Omental fat pad (tissue), 3 donors: ENCODE results near the gene LASP1NB.
A peak's percentile ranks its signal among the peaks of the same experiment; 100 is the strongest.
"Not testable (repeated sequence)": the region's sequence is repeated elsewhere in the genome, so short reads cannot be mapped to it uniquely, and the experiment has no call there.

Source experiments
- ATAC-seq: fragments of 150-250 bp; one replicate; pipeline ENCODE4 v1.9.1; 2016; ENCODE audit warnings: mild to moderate bottlenecking, moderate library complexity; ENCODE audit not compliant: low FRiP score
- DNase-seq: peaks from one replicate; pipeline ENCODE4 v3.0.0-alpha.2; 2019; ENCODE audit warnings: low spot score
- CTCF ChIP-seq, 3 donors: fragments of 450-650 bp; IDR thresholded peaks; one replicate each; pipeline ENCODE4 v1.5.1; 2016 to 2017; ENCODE audit warnings: antibody characterized with exemption in 3 of 3, mild to moderate bottlenecking in 3 of 3, moderate library complexity in 2 of 3

The LASP1NB gene

GRCh38 chr17:38911081-38911730, 14.2 kb upstream of the LASP1NB start:
- DNase-seq, result peak; percentile 14
- TF ChIP-seq CTCF (IDR thresholded peaks at IDR 0.05), result no peak
- ATAC-seq, result no peak

GRCh38 chr17:38911731-38912081, 13.7 kb upstream of the LASP1NB start:
- not testable (repeated sequence) for DNase-seq, ATAC-seq

GRCh38 chr17:38912221-38912813, 13.1 kb upstream of the LASP1NB start:
- peak; percentile 35 for ATAC-seq
- no peak for DNase-seq
- no peak for TF ChIP-seq CTCF (IDR thresholded peaks at IDR 0.05)

GRCh38 chr17:38914741-38915638, 10.4 kb upstream of the LASP1NB start:
- no peak for TF ChIP-seq CTCF (IDR thresholded peaks at IDR 0.05)
- no peak for DNase-seq
- ATAC-seq, result no peak

- DNase-seq (no peak), ATAC-seq (no peak)
Observed at GRCh38 chr17:38915639-38915995, 9.8 kb upstream of the LASP1NB start.

GRCh38 chr17:38916771-38917170, 8.6 kb upstream of the LASP1NB start:
- TF ChIP-seq CTCF (IDR thresholded peaks at IDR 0.05), result no peak
- no peak for ATAC-seq
- DNase-seq, result no peak

More at GRCh38 chr17:38915639-38915995, 9.8 kb upstream of the LASP1NB start:
- TF ChIP-seq CTCF (IDR thresholded peaks at IDR 0.05), result no peak

GRCh38 chr17:38917259-38917658, 8.2 kb upstream of the LASP1NB start:
- DNase-seq (no peak), ATAC-seq (no peak)
- no peak for TF ChIP-seq CTCF (IDR thresholded peaks at IDR 0.05)
